NCI-H146 treated with DMSO at 0.1 percent for 48 hours (cell line): ENCODE data around the gene PIAS4.

Experiments
- DNase-seq: peaks from one replicate; lab custom pipeline; 2025; ENCODE audit not compliant: unreplicated experiment; lab: John Stamatoyannopoulos, UW

The PIAS4 gene

DNA sequence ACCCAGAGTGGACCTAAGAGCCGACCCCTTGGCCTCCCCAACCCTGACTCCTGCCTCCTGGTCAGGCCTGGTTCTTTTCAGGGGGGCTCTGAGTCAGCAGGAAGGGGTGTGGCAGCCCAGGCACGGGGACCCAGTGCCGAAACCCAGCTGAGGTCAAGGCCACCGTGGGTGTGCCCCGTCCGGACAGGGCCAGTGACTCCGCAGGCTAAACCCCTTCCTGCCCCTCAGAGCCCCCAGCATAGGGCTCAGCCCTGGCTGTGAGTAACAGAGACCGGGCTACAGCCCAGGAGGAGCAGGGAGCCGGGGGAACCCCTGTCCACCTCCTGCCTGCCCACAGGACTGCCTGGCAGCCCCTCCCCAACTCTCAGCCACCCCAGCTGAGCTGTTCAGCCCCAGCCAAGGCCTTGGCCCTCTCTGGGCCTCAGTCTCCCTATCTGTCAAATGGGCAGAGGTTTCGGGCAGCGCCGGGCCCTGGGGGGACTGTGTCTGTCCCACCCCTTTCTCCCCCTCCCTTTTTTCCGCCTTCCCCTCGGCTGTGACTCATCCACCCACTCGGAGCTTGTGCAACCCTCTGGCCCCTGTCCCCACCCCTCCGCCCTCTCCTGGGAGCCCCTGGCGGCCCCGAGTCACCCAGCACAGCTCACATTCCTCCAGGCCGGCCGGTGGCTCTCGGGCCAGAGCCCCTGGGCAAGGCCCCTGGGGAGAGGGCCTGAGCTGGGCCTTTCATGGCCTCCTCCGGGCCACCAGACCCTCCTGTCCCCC, 50.6 kb downstream of the PIAS4 start:
- no peak for DNase-seq

GRCh38 chr19:4058693-4059452, 51.3 kb downstream of the PIAS4 start:
- no peak for DNase-seq

DNA sequence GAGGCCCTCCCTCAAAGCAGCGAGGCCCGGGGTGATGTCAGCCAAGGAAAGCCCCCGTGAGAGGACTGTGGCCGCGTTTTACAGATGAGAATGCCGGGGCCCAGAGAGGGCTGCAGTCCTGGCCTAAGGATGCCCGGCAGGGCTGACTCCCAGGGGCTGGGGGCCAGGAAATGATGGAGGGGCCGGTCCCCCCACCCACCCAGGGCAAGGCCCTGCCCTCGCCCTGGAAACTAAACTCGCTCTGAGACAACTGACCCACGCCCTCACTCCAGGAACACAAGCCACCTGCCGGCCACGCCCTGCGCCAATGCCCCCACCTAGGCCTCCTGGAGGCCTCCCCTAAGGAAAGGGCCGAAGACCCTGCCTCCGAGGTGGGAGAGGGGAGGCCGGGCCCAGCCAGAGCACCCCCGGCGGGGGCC, 51.9 kb downstream of the PIAS4 start:
- DNase-seq = no peak

DNA sequence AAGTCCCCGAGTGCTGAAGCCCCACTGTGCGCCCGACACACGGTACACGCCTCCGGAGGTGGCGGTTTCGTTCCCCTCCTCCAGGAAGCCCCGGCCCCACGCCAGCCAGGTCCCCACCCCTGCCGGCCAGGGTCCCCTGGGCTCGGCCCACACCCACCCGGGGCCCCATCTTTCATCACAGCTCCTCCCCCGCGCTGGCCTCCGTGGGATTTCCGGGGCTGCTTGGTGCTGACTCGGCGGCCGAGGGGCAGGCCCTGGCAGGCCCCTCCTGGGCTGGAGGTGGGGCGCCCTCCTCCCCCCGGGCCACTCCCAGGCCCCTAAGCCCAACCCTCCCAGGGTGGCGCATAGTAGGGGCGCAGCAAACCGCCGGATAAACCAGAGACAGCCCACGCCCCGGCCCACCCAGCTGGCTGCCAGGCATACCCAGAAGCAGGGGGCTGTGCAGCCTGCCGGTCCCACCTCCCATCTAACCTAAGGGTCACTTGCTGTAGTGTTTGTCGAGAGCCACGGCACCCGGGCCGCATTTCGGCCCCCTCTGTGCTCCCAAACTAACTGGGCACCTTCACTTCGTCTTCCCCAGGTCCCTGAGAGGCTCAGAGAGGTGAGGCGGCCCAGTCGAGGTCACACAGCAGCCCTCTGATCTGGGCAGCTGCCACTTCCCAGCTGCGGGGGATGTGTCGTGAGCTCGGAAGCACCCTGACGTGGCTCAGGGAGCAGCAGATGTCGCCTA, 52.5 kb downstream of the PIAS4 start:
- no peak for DNase-seq

GRCh38 chr19:4060621-4061177, 53.2 kb downstream of the PIAS4 start:
- DNase-seq = no peak

DNA sequence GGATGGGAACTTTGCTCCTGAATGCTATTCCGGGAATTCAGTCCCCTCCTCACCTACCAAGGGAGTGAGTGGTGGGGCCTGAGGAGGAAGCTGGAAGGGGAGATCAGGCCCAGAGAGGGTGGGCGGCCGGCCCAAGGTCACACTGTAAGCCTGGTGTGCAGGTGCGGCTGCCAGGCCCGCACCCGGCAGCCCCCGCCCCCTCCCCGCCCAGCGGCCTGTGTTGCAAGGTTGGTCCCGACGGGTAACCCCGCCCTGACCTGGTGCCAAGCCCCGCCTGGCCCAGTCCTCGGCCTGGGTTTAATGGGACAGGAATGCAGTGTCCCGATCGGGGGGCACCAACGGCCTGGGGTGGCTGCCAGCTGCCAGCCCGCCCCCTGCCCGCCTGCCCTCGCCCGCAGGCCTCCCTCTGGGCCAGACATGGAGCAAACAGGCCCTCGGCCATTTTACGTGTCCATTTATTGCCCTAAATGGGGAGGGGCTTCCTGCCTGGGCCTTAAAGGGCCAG, 53.7 kb downstream of the PIAS4 start:
- no peak for DNase-seq

DNA sequence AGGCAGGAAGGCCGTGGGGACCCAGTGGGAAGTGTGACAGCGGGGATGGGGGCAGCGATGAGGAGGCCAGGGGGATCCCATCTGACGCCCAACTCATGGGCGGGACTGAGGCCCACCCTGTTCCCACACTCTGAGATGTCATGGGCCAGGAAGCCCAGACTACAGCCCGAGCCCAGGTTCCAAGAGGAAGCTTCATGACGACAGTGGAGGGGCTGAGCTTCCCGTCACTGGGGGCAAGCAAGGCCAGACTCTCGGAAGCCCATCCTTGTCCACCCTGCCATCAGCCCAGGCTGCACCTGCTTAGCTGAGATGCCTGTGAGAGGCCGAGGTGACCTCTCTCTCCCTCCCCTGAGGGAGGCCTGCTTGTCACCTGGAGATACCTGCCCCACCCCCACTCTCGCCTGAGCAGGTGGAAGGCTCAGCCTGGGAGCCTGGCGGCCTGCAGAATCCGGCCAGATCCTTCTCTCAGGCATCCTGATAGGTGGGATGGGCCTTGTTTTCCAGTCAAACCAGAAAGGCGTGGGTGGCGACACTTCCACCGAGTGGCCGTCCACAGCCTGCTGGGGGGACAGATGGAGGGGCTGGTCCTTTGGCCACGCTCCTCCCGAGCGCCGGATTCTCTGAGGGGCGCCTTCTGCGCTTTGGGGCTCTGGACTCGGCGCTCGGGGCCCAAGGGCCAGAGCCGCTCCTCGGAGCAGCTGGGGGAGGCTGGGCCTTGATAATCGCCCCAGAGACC, 54.3 kb downstream of the PIAS4 start:
- DNase-seq = no peak

DNA sequence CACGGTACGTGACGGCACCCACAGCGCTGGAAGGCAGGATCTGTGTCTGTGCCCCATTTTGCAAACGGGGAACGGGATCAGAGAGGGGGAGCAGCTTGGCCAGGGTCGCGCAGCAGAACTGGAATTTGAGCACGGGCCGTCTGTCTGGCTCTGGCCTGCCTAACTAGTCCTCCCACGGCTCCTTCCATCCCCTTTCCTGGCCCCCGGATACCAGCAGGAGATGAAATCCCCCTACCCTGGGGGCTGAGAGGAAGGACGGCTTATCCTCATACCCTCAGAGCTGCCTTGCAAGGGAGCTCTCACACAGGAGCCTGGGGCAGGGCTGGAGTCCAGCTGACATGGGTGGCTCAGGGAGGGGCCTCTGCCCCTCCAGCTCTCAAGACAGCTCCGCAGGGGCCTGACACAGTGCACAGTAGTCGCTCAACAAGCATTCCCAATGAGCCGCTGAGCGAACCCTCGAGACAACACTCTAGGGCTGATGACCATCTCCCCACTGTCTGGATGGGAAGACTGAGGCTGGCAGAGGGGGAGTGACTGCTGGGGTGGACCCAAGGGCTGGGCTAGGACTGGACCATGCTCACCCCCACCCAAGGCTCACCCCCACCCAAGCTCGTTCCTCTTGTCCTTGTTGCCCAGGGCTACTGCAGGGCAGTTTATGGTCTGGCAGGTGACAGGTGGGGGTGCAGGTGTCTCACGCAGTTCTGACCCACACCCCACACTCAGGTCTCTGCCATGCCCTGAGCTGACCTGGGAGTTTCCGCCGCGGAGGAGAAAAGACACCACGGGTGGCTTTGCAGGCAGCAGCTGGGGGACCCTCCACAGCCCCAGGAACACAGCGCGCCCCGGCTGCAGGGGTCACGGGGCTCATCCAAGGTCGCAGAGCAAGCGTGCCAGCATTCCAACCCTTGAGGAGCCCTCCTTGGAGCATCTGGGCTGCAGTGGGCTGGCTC, 55.2 kb downstream of the PIAS4 start:
- no peak for DNase-seq

DNA sequence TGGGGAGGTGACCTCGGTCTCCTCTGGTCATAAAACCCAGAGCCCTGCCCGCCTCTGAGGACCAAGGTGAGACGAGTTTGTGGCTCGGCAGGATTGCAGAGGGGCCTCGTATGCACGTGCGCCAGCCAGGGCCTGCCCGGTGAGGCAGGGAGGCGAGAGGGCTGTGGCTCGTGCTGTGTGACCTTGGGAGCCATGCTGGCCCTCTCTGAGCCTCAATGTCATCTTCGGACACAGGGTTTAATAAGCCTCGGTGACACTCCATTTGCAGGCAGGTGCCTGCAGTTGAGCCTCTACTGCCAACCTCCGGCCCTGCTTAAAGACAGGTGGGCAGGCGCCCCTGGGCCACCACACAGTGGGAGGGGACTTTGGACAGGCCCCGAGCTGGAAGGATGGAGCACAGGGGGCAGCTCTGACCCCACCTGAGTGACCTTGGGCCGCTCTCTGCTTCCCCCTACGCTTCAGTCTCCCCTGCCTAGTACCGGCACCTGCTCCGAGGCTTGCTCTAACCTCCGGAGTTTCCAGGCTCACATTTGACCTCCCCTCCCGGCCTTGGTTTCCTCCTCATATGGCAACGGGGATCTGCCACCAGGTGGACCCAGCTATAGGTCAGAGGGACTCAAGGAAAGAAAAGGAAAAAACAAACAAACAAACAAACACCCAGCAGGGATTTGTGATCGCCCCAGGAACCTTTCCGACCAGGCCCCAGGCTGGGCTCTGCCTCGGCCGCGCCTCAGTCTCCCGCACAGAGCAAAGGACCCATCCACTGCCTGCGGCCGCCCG, 56.0 kb downstream of the PIAS4 start:
- DNase-seq = no peak

GRCh38 chr19:4064149-4064495, 56.6 kb downstream of the PIAS4 start:
- no peak for DNase-seq

DNA sequence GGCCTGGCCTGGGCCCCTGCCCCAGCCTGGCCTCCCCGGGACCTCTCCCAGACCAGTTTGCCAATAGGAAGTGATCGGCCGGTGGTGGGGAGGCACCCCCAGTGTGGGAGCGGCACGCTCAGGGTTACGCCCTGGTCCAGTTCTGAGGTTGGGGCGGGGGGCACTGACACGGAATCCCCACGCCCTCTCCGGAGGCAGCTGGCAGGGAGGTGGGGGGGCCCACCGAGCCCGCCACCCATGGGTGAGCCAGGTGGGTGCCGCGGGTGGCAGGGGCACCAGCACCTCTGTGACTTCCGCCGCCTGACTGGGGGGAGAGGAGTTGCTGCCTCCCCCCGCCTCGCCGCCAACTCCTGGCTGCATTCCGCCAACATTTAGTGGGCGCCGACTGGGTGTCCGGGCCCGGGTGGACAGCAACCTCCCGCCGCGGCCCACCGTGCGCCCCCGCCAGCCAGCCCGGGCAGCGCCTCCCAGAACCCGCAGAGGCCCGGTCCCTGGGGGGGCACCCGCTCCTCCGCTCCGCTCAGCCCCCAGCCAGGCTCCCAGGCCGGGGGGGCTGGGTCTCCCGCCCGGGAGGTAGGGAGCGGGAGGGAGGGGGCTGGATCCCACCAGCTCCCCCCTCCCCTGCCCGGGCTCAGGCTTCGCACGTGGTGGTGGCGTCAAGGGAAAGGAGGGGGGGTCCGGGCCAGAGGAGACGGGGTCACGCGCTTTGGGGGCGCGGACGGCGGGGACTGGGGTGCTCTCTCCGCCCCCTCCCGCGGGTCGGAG, 57.1 kb downstream of the PIAS4 start:
- DNase-seq = no peak

DNA sequence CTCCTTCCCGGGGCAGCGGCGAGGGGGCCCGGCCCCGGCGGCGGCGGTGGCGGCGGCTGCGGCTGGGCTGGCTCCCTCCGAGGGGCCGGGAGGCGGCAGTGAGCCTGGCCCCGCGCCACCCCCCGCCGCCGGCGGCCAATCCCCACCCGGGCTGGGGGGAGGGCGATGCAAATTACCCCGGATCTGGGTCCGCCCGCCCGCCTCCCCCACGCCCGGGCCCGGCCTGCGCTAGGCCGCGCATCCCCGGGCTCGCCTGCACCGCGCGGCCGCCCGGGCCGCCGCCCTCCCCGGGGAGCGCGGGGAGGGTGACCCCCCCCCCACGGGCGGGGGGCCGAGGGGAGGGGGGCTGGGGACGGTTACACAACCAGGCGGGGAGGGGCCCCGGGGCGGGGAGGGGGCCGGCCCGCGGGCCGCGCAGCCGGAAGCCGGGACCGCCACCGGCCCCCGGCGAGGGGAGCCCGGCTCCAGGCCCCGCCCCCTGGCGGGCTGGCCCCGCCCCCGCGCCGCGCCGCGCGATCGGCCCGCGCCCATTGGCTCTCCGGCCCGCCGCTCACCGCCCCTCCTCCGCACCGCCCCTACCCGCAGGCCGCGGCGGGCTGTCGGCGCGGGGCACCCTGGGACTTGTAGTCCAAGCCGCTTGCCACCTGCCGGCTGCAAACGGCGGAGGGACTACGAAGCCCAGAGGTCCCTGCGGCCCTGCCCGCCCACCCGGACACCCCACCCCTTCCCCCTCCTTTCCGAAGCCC, 58.1 kb downstream of the PIAS4 start:
- peak; percentile 66 for DNase-seq

DNA sequence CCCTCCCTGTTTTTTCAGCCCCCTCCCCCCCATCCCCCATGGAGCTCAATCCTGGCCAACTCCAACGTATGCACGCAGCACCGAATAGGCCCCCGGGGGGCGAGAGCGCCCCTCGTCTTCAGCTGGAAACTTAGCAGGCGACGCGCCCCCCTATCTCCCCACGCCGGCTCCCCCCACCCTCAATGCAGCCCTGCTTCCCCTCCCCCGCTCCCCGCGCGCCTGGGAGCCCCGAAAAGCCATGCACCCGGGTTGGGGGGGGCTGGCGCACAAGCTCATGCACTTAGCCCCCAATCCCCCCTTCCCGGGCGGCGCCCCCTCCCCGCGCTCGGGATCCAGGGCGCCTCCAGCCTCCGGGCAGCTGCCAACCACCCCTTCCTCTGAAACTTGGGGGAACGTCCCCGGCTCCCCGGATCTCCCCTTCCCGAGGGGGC, 58.7 kb downstream of the PIAS4 start:
- DNase-seq = no peak

DNA sequence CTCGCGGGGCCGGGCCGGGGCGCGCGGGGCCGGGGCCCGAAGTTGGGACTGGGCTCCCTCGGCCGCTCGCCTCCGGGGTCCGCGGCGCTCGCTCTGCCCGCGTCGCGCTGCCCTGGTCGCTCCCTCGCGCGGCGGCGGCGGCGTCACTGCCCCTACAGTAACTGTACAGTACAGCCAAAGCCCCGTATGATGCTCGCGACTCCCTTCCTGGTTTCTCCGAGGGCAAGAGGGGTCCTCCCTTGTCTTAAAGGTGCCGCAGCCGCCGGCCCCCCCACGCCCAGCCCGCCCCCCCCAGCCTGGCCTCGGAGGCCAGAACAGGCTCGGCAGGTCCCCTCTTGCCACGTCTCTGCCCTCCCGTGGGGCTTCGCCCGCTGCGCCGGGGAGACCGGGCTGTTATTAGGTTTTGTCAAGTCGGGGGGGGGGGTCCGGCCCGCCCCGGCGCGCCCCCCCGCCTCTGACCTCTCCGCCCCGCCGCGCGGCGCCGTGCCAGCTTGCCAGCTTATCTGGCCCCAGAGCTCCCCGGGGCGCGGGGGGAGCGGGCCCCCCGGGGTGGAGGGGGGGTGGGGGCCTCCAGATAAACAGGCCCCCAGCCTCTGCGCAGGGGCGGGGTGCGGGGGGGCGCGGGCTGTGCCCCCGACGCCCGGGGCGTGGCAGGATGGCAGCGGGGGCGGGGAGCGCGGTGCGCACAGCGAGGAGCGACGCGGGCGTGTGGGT, 59.3 kb downstream of the PIAS4 start, which contains the start of gene ZBTB7A:
Gene ZBTB7A, minus strand, starts transcription at position 218 of the 714 bp plus-strand sequence. CDS start 11,667 bp downstream, outside the sequence.
- DNase-seq = peak; percentile 38

- DNase-seq = no peak
Measured at GRCh38 chr19:4067396-4068046, 60.0 kb downstream of the PIAS4 start.
